HepG2 (cell line): ENCODE measurements around the gene RSBN1. TPM values are rescaled to one million over a fixed set of nuclear protein-coding genes. Genes with fewer than 3 reads are reported as not detected.

Experiments used
- ARNT ChIP-seq: fragments of 450-650 bp; IDR thresholded peaks from 2 replicates; pipeline ENCODE4 v1.6.1; 2017
- FOXA1 ChIP-seq, 2 experiments: fragments of 450-650 bp in 1 of 2; sonication (generic) in 1 of 2; formaldehyde crosslinking in 1 of 2; IDR thresholded peaks; 2 replicates each; pipeline versions ENCODE4 v1.4.0 to v1.6.1; 2016 to 2020; ENCODE audit warnings: missing genetic modification reagents in 1 of 2
- FOXO1 ChIP-seq: sonication (generic); formaldehyde crosslinking; IDR thresholded peaks from 2 replicates; pipeline ENCODE4 v1.4.0; 2020; ENCODE audit warnings: missing genetic modification reagents
- FOXP4 ChIP-seq: sonication (generic); formaldehyde crosslinking; IDR thresholded peaks from 2 replicates; pipeline ENCODE4 v1.4.0; 2020; ENCODE audit warnings: missing genetic modification reagents
- HNRNPL ChIP-seq: fragments of 200-400 bp; formaldehyde crosslinking; IDR thresholded peaks from 2 replicates; pipeline ENCODE4 v1.6.1; 2017; ENCODE audit warnings: mild to moderate bottlenecking, low read depth, low read length
- KDM5B ChIP-seq: sonication (generic); formaldehyde crosslinking; IDR thresholded peaks from 2 replicates; pipeline ENCODE4 v1.4.0; 2020; ENCODE audit warnings: missing genetic modification reagents, mild to moderate bottlenecking, borderline replicate concordance
- MTA1 ChIP-seq: sonication (generic); formaldehyde crosslinking; IDR thresholded peaks from 2 replicates; pipeline ENCODE4 v1.4.0; 2020; ENCODE audit warnings: missing genetic modification reagents, mild to moderate bottlenecking, borderline replicate concordance
- NAIF1 ChIP-seq: sonication (generic); formaldehyde crosslinking; IDR thresholded peaks from 2 replicates; pipeline ENCODE4 v1.5.0; 2020; ENCODE audit warnings: mild to moderate bottlenecking, missing genetic modification reagents, borderline replicate concordance
- PAX8 ChIP-seq: sonication (generic); formaldehyde crosslinking; IDR thresholded peaks from 2 replicates; pipeline ENCODE4 v1.8.0; 2022; ENCODE audit warnings: mild to moderate bottlenecking, missing genetic modification reagents, borderline replicate concordance
- PHF20 ChIP-seq: sonication (generic); formaldehyde crosslinking; IDR thresholded peaks from 2 replicates; pipeline ENCODE4 v1.5.0; 2020; ENCODE audit warnings: mild to moderate bottlenecking, missing genetic modification reagents
- RFX5 ChIP-seq: IDR thresholded peaks from 2 replicates; pipeline ENCODE4 v1.6.1; 2011; ENCODE audit warnings: low read depth, low read length, improper control_type of control experiment
- ZFYVE20 ChIP-seq: sonication (generic); formaldehyde crosslinking; IDR thresholded peaks from 2 replicates; pipeline ENCODE4 v1.8.0; 2023; ENCODE audit warnings: low read depth, mild to moderate bottlenecking, moderate library complexity, missing genetic modification reagents, borderline replicate concordance
- ZNF24 ChIP-seq: fragments of 450-650 bp; IDR thresholded peaks from 2 replicates; pipeline ENCODE4 v1.6.1; 2017; ENCODE audit warnings: antibody characterized with exemption, mild to moderate bottlenecking
- ZNF562 ChIP-seq: sonication (generic); formaldehyde crosslinking; IDR thresholded peaks from 2 replicates; pipeline ENCODE4 v1.8.0; 2022; ENCODE audit warnings: missing genetic modification reagents, borderline replicate concordance
- ZNF598 ChIP-seq: sonication (generic); formaldehyde crosslinking; IDR thresholded peaks from 2 replicates; pipeline ENCODE4 v1.5.1; 2020; ENCODE audit warnings: mild to moderate bottlenecking, missing genetic modification reagents, borderline replicate concordance
- ZNF800 ChIP-seq: sonication (generic); formaldehyde crosslinking; IDR thresholded peaks from 2 replicates; pipeline ENCODE4 v1.4.0; 2020; ENCODE audit warnings: missing genetic modification reagents
- polyA plus RNA-seq, 8 experiments: library from polyadenylated mRNA; depleted of rRNA in 3 of 8; stranded (reverse) in 7 of 8; unstranded in 1 of 8; fragments of >200 nt; fragmentation: Illumina TruSeq in 4 of 8; extraction: Trizol in 4 of 8; gene quantifications; 2 replicates each; pipeline versions ENCODE4 v1.2.1 to v1.2.3, GENCODE V29; 2011 to 2016; ENCODE audit warnings: low read depth in 4 of 8, missing spikeins in 1 of 8, mixed read lengths in 1 of 8; ENCODE audit not compliant: insufficient read depth in 1 of 8
- total RNA-seq, 5 experiments: library from RNA; depleted of rRNA; stranded (reverse); fragments of >200 nt; fragmentation: Illumina TruSeq; extraction: Trizol; gene quantifications; 2 replicates each; pipeline ENCODE4 v1.2.3, GENCODE V29; 2016; ENCODE audit warnings: low read depth in 1 of 5
- TF ChIP-seq, protein P1 (sequence below): sonication (generic); formaldehyde crosslinking; IDR thresholded peaks from 2 replicates; pipeline ENCODE4 v1.5.0; 2020; ENCODE audit warnings: mild to moderate bottlenecking, missing genetic modification reagents, borderline replicate concordance

The RSBN1 gene
- total and polyA plus RNA-seq, 2 of the 13 experiments (the other 11 are each of a cell fraction or from before 2014, with no cell fraction given) = 8.3 to 10.4 TPM

- TF ChIP-seq, protein P1, sequence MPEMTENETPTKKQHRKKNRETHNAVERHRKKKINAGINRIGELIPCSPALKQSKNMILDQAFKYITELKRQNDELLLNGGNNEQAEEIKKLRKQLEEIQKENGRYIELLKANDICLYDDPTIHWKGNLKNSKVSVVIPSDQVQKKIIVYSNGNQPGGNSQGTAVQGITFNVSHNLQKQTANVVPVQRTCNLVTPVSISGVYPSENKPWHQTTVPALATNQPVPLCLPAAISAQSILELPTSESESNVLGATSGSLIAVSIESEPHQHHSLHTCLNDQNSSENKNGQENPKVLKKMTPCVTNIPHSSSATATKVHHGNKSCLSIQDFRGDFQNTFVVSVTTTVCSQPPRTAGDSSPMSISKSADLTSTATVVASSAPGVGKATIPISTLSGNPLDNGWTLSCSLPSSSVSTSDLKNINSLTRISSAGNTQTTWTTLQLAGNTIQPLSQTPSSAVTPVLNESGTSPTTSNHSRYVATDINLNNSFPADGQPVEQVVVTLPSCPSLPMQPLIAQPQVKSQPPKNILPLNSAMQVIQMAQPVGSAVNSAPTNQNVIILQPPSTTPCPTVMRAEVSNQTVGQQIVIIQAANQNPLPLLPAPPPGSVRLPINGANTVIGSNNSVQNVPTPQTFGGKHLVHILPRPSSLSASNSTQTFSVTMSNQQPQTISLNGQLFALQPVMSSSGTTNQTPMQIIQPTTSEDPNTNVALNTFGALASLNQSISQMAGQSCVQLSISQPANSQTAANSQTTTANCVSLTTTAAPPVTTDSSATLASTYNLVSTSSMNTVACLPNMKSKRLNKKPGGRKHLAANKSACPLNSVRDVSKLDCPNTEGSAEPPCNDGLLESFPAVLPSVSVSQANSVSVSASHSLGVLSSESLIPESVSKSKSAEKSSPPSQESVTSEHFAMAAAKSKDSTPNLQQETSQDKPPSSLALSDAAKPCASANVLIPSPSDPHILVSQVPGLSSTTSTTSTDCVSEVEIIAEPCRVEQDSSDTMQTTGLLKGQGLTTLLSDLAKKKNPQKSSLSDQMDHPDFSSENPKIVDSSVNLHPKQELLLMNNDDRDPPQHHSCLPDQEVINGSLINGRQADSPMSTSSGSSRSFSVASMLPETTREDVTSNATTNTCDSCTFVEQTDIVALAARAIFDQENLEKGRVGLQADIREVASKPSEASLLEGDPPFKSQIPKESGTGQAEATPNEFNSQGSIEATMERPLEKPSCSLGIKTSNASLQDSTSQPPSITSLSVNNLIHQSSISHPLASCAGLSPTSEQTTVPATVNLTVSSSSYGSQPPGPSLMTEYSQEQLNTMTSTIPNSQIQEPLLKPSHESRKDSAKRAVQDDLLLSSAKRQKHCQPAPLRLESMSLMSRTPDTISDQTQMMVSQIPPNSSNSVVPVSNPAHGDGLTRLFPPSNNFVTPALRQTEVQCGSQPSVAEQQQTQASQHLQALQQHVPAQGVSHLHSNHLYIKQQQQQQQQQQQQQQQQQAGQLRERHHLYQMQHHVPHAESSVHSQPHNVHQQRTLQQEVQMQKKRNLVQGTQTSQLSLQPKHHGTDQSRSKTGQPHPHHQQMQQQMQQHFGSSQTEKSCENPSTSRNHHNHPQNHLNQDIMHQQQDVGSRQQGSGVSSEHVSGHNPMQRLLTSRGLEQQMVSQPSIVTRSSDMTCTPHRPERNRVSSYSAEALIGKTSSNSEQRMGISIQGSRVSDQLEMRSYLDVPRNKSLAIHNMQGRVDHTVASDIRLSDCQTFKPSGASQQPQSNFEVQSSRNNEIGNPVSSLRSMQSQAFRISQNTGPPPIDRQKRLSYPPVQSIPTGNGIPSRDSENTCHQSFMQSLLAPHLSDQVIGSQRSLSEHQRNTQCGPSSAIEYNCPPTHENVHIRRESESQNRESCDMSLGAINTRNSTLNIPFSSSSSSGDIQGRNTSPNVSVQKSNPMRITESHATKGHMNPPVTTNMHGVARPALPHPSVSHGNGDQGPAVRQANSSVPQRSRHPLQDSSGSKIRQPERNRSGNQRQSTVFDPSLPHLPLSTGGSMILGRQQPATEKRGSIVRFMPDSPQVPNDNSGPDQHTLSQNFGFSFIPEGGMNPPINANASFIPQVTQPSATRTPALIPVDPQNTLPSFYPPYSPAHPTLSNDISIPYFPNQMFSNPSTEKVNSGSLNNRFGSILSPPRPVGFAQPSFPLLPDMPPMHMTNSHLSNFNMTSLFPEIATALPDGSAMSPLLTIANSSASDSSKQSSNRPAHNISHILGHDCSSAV (CRISPR knock-in tag) = no peak
- TF ChIP-seq MTA1 (CRISPR knock-in tag) (no peak), FOXO1 (peak; percentile 14; the same call in 1 of the 2 replicates), ZFYVE20 (no peak), ZNF562 (no peak), KDM5B (CRISPR knock-in tag) (no peak; the same call in 1 of the 2 replicates), HNRNPL (no peak), FOXP4 (CRISPR knock-in tag) (peak; percentile 58; the same call in 1 of the 2 replicates), RFX5 (no peak), ZNF598 (no peak), NAIF1 (CRISPR knock-in tag) (peak; percentile 73), PAX8 (CRISPR knock-in tag) (0 out of 2 replicates have a peak, but pooled peaks have one; percentile 41), ZNF24 (no peak), FOXA1 (IDR thresholded peaks at IDR 0.05) (no peak), FOXA1 (CRISPR knock-in tag; IDR thresholded peaks at IDR 0.05) (no peak), PHF20 (peak; percentile 65; the same call in 1 of the 2 replicates), ARNT (no peak), ZNF800 (CRISPR knock-in tag) (no peak; the same call in 1 of the 2 replicates)
These were observed at the start of gene RSBN1 (continued) for GRCh38 chr1:113811888-113812660.
